Measurements from ENCODE around the gene DPT. TPM values are rescaled to one million over a fixed set of nuclear protein-coding genes. Genes with fewer than 3 reads are reported as not detected.

Gene DPT
- total and polyA plus RNA-seq, 2 donors (not counting 3 experiments of a cell fraction or from before 2014, with no cell fraction given): not detected

DNA sequence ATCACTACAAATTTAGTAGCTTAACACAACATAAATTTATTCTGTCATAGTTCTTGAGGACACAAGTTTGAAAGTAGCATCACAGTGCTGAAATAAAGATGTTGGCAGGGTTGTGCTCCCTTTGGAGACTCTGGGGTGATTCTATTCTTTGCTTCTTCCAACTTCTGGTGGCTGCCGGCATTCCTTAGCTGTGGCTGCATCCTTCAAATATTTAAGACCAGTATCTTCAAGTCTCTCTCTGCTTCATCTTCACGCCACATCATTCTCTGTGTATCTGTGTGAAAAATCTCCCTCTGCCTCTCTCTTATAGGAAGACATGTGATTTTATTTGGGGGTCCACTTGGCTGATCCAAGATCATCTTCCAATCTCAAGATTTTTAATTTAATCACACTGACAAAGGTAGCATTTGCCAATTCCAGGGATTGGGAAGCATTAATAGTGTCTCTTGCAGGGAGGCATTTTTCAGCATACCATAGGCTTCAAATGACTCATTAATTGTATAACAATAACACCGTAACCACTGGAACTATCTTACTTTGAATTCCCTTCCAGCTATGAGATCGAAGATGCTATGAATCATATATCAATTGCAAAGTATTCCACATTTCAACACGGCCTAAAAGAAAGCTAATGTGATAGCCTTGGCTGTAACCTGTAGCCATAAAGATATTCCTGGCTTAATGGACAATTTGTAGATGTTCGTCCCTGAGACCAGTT lies 74.6 kb downstream of the DPT start:
- no peak overlapping the region for H3K9ac ChIP-seq (replicated peaks; ENCODE audit: extremely low read depth, insufficient read depth, low read length)

More for the DNA sequence above, 74.6 kb downstream of the DPT start:
- TF ChIP-seq MYC (IDR thresholded peaks at IDR 0.05; ENCODE audit: low read depth, low read length) (no peak), EZH2 (IDR thresholded peaks at IDR 0.05; ENCODE audit: borderline replicate concordance, low read depth, low read length, severe bottlenecking) (no peak), POLR2AphosphoS5 (IDR thresholded peaks at IDR 0.05; ENCODE audit: insufficient read depth, low read depth, low read length) (no peak), FOS (IDR thresholded peaks at IDR 0.05; ENCODE audit: borderline replicate concordance, insufficient read depth, low read length) (no peak)
- TF ChIP-seq, protein P1, sequence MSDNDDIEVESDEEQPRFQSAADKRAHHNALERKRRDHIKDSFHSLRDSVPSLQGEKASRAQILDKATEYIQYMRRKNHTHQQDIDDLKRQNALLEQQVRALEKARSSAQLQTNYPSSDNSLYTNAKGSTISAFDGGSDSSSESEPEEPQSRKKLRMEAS (IDR thresholded peaks at IDR 0.05; ENCODE audit: insufficient read depth, insufficient read length): no peak
- TF ChIP-seq, protein P2, sequence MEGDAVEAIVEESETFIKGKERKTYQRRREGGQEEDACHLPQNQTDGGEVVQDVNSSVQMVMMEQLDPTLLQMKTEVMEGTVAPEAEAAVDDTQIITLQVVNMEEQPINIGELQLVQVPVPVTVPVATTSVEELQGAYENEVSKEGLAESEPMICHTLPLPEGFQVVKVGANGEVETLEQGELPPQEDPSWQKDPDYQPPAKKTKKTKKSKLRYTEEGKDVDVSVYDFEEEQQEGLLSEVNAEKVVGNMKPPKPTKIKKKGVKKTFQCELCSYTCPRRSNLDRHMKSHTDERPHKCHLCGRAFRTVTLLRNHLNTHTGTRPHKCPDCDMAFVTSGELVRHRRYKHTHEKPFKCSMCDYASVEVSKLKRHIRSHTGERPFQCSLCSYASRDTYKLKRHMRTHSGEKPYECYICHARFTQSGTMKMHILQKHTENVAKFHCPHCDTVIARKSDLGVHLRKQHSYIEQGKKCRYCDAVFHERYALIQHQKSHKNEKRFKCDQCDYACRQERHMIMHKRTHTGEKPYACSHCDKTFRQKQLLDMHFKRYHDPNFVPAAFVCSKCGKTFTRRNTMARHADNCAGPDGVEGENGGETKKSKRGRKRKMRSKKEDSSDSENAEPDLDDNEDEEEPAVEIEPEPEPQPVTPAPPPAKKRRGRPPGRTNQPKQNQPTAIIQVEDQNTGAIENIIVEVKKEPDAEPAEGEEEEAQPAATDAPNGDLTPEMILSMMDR (IDR thresholded peaks at IDR 0.05; ENCODE audit: extremely low read depth in 1 of 2, insufficient read depth in 1 of 2, low read depth in 1 of 2, low read length in 2 of 2): no peak
- Histone ChIP-seq H3K4me2 (ENCODE audit: insufficient read depth, low read length) (no peak overlapping the region), H3K27me3 (ENCODE audit: control insufficient read depth in 2 of 2, insufficient read depth in 2 of 2, low read length in 2 of 2) (peaks cover 0 to 3% of the 10 kb centered on the region in 2 experiments), H3K36me3 (ENCODE audit: control insufficient read depth in 2 of 2, extremely low read depth in 1 of 2, insufficient read depth in 2 of 2, low read length in 2 of 2) (no peaks in the 10 kb centered on the region), H3K4me3 (replicated peaks in 1 of 3; ENCODE audit: insufficient read depth in 1 of 3, low read depth in 1 of 3, low read length in 3 of 3) (no peak overlapping the region), H3K79me2 (ENCODE audit: control insufficient read depth, insufficient read depth, low read length) (no peaks in the 10 kb centered on the region), H2AFZ (ENCODE audit: low read depth, low read length) (no peak overlapping the region), H3K4me1 (ENCODE audit: control insufficient read depth, extremely low read depth, insufficient read depth, low read length) (no peaks in the 10 kb centered on the region), H3K27ac (ENCODE audit: insufficient read depth, low read depth, low read length) (no peak overlapping the region), H3K9me1 (replicated peaks; ENCODE audit: control insufficient read depth, extremely low read depth, insufficient read depth, low read length) (no peaks in the 10 kb centered on the region), H4K20me1 (replicated peaks; ENCODE audit: control insufficient read depth, extremely low read depth, insufficient read depth, low read length) (no peaks in the 10 kb centered on the region), H3K9me3 (replicated peaks; ENCODE audit: control insufficient read depth, insufficient read depth, low read length) (no peaks in the 10 kb centered on the region)
- ChIA-PET CTCF (interaction anchor here (1.4 kb wide), 1 partner anchor 694 kb away, joined by 4 read pairs; no protein-coding TSS in a partner anchor), POLR2A (no interaction called here)
- FAIRE-seq (no peak), DNase-seq (ENCODE audit: low read depth, low spot score) (no peak)
- intact Hi-C loops (cut with micrococcal nuclease): no loop called here
- no TSS peak for BruUV-seq (replicated peaks)
- dilution Hi-C loops (cut with MboI; ENCODE audit: extremely low pct_ligation_motif_present, low sequenced_read_pairs): no loop called here
